ENCODE measurements around the gene ABHD16A.

ABHD16A gene

DNA sequence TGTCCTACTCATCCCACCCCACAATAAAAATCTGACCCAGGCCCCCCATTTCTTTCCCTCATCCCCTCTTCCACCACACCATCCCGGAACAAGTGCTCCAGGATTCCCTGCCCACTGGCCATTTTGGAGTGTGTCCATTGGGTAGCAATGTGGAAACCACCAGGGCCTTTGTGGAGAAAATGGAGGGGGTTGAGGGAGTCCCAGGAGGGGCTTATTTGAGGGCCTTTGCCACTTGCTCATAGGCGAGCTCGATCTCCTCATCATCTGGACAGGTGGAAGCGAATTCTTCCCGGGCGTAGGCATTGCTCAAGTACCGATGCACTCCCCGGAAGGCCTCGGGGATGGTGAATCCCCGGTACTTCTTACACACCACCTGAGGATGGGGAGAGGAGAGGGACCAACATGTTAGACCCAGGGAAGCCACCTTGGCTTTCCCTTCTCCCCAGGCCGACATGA, 27.5 kb upstream of the ABHD16A start:
- DNase-seq, result no peak

DNA sequence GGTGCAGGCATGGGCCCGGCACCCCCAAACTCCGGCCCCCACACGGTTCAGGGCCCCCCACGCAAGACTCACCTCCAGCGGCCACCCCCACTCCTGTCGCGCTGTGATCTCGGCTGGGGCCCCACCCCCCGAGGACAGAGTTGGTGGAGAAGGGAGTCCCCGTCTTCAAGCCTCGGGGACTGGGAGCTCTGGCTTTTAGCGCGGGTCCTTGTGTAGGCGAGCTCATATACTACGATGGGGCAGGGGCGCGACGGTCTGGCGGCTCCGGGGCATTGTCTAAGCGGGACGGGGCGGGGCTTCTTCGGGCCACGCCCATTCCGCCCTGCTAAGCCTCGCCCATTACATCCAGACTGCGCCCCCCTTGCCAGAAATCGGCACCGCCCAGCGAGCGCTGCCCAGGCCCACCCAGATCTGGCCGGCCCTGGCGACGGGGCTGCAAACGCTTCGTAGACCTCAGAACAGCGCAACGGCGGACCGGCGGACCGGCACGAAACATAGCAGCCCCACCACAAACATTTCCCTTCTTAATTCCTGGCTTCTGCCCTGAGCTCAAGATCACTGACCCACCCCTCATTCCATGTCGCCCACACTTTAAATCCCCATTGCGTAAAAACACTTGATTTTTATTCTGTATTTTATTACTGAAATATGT, 27.0 kb upstream of the ABHD16A start:
- DNase-seq, result peak; percentile 53

DNA sequence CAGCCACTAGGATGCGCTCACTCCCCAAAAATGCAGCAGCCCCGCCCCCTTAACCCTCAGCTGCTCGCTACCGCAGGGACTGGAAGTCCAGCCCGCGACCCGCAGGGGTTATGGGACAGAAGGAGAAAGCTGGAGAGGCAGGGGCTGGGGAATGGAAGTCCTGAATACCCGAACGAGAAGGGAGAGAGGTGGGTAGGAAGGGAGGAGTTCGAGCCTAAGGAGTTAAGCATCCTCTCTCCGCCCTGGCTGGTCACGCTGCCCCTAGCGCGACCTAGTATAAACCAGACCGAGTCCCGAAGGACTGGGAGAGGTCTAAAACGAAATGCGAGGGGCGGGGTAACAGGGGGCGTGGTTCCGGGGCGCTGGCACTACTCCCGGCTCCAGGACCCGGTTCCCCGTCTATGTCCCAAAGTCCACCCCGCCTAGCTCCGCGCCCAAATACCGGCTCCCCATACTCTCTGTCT, 26.4 kb upstream of the ABHD16A start:
- DNase-seq, result peak; percentile 77

DNA sequence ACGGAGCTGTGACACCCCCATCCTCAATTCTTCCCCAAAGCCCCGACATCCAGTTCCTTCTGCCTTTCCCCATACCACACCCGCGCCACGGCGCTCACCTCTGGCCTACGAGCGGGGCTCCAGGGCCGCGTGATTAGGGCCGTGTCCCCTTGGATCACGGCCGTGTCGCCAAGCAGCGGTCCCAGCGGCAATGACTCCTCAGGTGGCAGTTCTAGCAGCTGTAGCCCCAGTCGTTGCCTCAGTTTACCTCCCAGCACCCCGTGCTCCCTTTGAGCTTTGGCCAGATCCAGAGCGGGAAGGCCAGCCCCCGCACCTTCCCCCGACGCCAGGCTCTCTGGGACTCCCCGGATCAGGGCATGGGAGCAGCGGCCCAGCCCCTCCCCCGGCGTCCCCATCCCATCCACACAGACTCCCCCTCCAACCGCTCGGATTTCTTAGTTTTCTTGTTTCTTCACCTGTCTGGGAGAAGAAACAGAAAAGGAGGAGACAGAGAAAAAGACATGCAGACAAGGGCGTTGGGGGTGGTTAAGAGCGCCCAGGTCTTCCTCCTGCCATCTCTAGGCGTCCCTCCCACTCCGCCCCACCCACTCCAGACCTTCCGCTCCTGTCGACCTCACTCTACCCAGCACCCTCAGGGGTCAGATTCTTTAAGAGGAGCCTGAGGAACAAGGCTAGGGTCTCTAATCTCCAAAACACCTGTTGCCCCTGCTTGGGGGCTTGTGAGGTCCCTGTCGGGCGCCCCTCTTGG, 25.8 kb upstream of the ABHD16A start, which contains the start of gene DDAH2:
Gene DDAH2 (minus strand): TSS at position 533 of the 748 bp plus-strand sequence. CDS start 138 bp downstream, at position 395.
- DNase-seq, result no peak

DNA sequence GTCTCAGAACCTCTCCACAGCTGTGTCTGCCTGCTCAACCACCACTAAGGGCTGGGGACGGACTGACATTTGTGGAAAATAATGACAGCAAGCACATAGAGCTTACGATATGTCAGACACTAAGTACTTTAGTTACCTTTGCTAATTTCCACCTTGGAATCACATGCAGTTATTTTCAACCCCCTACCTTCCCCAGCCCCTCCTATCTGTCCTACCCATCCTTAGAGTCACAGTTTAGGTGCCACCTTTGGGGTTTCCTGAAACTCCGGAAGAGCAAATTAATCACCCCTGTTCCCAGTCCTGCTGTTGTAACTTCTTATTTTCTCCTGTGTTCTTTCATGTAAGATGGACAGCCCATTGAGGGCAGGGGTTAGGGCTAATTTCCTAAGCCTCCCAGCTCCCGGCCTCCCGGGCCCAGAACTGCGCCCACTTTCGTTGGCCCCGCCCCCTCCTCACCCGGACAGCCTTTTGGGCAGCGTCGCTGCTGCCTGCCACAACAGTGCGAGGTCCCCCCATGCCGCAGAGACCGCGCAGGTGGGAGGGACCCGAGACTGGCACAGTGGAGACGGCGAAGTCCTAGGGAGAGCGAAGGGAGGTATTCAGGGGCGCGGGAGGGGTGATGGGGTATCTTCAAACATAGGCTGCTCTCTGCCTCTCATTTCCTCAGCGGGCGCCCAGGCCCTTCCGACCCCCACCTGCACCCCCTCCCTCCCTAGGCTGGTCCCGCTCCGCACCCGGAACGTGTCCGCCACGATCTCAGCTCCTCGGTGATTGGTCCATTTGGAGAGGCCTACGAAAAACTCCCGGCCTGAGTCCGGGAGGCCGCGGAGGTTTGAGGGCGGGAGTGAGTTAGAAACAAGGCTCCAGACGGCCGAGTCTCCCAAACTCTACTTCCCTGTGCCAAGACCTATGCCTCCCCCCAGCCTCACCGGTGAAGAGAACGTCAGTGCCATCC, 24.9 kb upstream of the ABHD16A start:
- DNase-seq, result no peak

DNA sequence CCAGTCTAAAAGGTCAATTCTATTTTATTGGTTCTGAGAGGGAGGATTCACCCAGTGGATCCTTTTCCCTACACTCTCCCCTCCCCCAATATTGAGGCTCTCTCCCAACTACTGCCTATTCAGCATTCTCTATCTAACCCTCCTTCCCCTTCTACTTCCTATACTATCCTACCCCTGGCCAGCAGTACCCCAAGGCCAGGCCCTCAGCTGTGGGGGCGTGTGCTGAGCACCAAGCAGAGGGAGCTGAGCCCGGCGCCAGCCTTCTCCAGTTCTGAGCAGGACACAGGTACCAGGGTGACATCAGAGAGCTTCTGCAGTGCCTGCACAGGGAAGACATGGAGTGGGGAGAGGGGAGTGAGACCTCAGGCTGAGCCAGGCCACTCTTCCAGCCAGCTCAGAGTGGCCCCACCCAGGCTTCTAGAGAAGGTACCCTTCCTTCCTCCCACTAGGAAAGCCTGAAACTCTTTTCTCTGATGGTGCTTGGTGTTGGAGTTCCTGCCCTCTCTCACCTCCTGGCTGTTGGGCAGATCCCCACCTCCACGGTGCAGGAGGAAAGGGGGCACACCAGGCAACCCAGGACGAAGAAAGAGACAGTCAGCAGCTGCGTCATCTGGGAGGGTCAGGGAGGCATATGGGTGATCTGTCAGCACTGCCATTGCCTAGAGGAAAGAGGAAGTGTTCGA, 24.1 kb upstream of the ABHD16A start:
- DNase-seq, result no peak

DNA sequence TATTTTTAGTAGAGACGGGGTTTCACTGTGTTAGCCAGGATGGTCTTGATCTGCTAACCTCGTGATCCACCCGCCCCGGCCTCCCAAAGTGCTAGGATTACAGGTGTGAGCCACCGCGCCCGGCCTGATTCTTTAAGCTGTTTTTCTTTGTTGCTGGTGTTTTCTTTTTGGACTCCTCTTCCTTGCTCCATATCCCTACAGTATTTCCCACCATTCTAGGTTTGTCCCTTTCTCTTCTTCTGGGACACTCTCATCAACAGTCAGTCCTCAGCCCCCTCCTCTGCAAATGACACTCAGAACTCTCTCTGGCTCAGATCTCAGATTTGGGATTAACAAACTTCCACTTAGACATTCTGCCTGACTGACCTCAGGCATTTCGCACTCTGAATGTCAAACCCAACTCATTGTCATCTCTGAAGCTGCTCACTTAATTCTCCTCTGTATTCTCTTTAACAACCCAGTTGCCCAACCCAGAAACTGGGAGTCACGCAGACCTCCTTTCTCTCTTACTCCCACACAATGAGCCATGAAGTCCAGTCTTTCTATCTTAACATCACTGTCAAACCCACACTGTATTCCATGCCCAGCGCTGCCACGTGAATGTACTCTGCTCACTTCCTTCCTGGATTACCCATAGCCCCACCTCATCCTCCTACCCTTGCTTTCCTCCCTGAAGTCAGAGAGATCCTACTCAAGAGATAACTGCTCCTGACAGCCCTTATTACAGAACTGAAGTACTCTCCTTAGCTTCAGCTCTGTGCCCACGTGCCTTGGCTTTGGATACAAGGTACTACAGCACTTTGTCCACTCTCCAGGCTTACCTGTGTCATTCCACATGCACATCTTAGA, 22.6 kb upstream of the ABHD16A start:
- no peak for DNase-seq

DNA sequence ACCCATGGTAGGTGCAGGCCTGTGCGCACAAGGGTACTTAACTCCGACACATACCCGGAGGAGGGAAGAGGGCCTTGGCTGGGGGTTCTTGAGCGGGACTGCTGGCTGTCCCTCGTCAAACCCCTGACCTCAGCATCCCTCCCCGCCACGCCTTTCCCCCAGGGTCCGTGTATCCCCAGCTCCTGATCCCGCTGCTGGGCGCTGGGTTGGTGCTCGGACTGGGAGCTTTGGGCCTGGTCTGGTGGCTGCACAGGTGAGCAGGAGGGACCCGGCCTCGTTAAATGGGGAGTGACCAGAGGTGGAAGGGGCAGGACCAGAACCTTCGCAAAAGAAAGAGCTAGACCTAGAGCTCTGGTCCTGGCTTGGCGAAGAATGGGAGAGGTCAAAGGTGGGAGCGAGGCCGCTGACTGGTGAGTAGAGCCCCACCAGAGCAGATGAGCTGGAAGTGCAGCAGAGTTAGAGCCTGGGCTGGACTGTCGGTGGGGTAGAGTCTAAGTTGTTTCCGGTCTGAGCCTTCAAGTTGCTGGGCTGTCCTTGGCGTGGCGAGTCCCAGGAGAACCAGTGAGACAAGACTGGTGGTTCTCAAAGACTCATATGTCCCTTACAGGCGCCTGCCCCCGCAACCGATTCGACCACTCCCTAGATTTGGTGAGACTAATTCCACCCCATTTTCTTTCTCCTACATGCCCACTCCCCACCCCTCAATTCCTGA, 21.0 kb upstream of the ABHD16A start:
- no peak for DNase-seq

DNA sequence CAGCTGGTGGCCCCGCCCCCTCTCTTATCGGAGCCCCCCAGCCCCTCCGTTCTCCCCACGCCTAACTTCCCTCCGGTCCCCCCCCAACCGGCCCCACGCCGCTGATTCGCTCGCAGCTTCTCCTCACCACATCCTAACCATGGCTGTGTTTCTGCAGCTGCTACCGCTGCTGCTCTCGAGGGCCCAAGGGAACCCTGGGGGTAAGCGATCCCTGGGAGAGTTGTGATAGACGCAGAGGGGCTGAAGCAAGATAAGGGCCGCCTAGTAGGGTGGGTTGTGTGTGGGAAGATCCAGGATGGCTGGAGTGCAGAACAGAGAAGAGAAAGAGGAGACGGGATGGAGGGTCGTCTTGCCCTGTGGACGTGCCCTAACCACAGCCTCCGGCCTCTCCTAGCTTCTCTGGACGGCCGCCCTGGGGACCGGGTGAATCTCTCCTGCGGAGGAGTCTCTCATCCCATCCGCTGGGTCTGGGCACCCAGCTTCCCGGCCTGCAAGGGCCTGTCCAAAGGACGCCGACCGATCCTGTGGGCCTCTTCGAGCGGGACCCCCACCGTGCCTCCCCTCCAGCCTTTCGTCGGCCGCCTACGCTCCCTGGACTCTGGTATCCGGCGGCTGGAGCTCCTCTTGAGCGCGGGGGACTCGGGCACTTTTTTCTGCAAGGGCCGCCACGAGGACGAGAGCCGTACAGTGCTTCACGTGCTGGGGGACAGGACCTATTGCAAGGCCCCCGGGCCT, 20.3 kb upstream of the ABHD16A start, which contains the start of gene MPIG6B:
Gene MPIG6B (plus strand): TSS at position 129 of the 735 bp plus-strand sequence. CDS start 11 bp downstream, at position 140.
- DNase-seq, result no peak

DNA sequence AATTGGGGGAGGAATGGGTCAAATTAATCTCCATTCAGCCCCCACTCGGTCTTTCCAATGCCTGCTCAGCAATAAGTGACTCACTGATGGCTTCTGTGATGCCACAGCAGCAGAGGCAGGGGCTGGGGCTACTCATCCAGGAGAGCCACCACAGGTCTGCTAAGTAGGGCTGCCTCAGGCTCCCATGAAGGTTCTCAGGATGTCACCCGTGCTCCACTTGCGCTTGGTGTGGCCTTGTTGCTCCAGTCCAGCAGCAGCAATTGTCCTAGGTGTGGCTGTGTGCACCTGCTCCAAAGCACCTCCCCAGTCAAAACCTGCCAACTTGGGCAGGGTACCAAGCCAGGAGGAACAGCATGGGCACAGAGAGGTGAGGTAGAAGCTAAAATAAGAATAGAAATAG, 19.0 kb upstream of the ABHD16A start:
- no peak for DNase-seq

DNA sequence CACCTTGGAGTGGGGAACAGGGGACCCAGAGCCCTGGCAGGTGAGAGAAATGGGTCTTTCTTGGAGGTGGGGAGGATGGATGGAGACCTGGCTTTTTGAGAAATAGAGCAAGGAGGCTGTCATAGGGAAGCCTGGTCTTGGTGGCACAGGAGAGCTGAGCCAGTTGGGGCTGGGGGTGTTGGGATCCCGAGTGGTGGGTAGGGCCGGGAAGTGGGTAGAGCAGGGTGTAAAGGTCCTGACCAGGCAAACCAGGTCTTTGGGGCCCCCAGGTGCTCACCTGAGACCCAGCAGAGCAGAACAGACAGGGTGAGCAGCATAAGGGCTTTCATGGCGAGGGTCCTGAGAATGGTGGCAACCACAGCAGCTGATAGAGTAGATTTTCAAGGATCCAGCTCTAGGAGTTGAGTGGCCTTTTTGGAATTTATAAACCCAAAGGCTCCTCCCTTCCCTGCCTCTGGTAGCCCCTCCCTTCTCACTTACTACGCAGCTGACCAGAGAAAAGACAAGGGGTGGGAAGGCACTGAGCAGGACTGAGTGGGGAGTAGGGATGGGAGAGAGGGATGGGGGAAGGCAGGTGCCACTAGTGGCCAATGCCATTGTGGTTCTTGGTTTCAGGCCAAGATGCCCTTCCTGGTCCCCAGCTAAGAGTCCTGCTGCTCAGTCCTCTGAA, 18.4 kb upstream of the ABHD16A start, which contains the start of gene LY6G6C:
Gene LY6G6C (minus strand): TSS at position 396 of the 670 bp plus-strand sequence. CDS start 67 bp downstream, at position 329.
- no peak for DNase-seq

DNA sequence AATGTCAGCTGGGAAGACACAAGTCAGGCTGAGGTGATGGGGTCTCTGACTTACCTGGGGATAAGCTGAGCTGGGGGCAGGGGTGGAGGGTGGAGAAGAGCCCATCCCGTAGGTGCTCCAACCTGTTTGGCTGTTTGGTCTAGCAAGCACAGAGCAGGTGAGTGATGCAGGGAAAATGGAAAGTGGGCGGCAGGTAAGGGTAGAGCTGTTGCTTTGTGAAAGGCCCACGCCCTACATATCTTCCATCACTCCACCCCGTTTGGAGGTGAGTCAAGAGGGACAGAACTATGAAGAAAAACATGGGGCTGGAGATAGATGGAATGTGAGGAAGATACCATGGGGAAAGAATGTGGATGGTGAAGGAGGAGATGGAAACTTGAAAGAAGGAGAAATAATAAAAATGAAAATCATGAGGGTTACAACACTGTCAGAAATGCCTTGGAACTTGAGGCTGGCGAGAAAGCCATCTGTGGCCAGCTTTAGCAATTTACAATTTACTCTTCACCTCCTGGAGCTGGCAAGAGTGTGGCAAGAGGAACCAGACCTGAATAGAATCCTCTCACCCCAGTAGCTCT, 17.2 kb upstream of the ABHD16A start:
- no peak for DNase-seq

DNA sequence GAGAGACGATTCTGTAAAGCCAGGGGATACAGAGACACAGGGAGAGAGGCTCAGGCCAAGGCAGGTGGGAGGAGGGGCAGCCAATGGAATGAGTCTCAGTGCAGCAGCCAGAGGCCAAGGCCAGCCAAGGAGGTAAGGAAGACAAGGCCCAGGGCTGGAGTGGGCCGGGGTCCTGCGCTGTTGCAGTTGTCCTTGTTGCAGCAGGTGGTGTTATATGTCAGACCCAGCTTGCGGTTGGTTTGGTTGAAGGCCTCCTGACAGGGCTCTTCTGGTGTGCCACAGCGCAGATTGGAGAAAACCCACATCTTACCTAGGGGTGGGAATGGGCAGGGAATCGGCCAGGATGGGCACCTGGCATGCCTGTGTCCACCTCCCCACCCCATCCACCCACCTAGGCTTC, 15.9 kb upstream of the ABHD16A start:
- DNase-seq, result no peak

DNA sequence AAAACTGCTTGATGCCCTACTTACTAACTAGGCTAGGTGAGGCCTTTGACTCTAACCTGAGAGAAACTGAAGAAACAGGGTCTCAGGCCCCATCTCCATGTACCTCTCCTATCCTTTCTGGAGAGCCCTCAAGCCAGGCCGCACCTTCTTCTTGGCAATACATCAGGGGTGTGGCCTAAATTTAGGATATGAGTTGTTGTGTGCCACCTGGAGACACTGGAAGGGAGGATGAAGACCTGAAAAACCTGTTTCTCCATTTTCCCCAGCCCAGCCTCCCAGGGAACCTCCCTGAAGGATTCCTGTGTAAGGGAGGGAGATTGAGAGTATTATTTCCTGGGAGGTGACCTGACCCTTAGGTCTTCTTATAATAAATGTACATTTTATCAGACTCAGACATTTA, 15.1 kb upstream of the ABHD16A start:
- no peak for DNase-seq

DNA sequence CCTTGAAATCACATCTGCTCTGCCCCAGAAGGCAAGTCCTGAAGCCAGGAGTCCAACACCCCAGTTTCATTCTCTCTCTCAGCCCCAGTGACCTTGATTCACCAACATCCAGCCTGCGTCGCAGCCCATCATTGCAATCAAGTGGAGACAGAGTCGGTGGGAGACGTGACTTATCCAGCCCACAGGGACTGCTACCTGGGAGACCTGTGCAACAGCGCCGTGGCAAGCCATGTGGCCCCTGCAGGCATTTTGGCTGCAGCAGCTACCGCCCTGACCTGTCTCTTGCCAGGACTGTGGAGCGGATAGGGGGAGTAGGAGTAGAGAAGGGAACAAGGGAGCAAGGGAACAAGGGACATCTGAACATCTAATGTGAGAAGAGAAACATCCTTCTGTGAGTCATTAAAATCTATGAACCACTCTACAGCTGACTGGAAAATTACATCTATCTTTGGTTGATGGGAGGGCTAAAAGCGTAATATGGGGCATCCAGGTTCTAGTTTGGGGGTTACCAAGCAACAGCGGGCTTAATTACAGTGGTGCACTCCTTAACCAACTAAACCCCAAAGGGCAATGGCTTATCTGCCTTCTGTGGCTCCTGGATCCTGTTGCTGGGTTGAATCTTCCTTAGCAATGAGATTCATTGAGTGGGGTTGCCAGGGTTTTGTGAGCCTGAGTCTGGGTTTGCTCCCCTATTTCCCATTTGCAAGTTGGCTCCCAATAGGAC, 14.5 kb upstream of the ABHD16A start:
- no peak for DNase-seq

DNA sequence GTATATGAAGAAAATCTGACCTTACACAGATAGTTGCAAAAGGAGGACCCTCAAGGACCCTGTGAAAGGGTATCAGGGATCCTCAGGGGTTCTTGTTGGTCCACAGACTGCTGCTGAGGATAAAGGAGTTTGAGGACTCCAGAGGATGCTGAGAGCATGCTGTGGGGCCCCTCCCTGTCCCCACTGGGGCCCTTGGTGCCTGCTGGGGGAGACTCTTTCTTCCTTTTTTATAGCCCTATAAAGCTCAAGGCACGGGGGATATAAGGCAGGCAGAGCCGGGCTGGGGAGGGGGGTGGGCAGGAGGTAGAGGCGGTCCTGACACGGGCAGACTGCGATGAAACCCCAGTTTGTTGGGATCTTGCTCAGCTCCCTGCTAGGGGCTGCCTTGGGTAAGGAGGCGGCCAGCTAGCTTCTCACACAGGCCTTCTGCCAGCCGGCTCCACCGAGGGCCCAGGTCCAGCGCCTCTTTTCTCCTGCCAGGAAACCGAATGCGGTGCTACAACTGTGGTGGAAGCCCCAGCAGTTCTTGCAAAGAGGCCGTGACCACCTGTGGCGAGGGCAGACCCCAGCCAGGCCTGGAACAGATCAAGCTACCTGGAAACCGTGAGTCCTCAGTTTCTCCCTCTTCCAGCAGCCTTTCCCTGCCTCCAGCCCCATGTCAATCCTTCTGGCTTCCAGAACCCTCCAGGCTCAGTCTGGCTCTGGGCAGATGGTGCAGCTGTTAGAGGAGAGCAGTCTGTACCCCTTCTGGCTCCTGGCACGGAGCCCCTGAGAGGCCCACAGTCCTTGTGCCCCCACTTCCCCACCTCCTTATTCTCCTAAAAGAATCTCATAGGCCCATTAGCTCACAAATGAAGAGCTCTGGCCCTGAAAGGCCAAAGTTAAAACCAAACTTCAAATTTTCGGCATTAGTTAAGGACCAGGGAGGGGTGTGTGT, 12.2 kb upstream of the ABHD16A start, which contains the start of gene LY6G6D:
Gene LY6G6D (plus strand): TSS at position 327 of the 937 bp plus-strand sequence. CDS start 8 bp downstream, at position 335.
- no peak for DNase-seq
